Activated CD8-positive, alpha-beta memory T cell treated with anti-CD3 and anti-CD28 coated beads for 1 hour (primary cell): Measurements from ENCODE around the gene CREB3.

Experiments
- DNase-seq, 2 donors: peaks; one replicate each; pipeline ENCODE4 v3.0.0-alpha.2; 2020; ENCODE audit warnings: low read depth in 1 of 2; ENCODE audit errors: extremely low read depth in 1 of 2

The CREB3 gene

DNA sequence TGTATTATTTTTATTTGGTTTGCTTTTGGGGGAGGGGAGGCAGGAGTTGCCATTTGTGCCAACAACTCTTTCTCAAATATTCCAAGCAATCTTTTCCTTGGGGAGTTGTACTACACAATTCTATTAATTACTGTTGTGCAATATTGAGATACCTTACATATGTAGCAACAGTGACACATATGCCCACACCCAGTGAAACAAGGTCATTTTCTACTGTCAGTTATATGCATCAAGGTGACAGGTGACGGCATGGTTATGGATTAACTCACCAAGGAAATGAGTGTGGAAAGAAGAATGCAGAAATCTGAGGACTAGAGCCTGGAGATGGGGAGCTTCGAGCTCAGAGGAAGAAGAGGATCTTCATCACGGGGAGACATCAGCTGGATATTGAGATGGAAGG lies 39.5 kb downstream of the CREB3 start:
- DNase-seq = no peak

DNA sequence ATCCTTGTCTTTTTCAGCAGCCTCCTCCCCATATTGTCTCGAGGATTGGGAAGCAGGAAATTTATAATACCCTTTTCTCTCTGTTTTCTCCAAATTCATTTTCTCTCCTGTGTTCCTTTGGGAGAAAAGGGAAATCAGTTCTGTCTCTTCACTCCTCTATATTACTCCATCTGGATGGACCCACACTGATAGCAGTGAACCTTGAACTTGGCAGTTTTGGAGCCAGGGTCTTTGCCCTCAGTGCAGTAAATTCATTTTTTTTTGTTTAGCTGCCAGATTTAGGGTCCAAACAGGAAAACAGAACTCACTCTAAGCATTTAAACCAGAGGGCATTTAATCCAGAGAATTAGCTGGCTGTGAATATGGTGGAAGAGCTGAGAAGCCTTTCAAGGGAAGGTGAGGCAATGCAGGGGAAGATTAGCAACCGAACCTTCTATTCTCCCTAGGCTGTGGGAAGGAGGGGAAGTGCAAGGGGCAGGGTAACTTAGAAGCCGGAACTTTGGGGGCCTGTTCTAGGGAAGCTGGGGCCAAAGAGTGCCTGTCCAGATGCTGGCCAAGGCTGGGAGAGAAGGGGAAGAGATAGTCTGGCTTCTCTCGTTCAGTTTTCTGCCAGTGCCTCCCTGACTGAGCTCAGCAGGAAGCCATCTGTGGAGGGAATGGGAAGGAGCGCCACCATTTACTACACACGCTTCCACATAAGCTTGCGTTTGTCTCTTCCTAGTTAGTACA lies 42.6 kb downstream of the CREB3 start:
- no peak for DNase-seq

GRCh38 chr9:35776018-35776417 lies 43.6 kb downstream of the CREB3 start:
- no peak for DNase-seq

DNA sequence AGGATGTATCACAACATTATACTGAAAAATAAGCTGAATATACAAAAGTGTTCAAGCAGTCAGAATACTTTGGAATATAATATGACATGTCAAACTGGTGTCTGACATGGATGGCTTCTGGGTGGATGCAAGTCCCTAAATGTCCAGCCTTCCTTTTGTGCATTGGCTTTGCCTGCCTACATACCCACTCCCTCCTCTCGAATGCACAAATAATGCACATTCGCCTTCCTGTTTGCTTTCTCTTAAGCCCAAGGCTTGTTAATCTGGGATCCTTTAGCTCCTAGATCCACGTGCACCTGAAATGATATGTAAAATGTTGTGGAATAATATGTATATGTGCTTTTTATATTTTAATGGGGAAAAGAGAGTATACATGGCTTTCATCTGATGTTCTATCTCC lies 46.0 kb downstream of the CREB3 start:
- no peak for DNase-seq

- no peak for DNase-seq
Observed at GRCh38 chr9:35781066-35781465, 48.6 kb downstream of the CREB3 start.

GRCh38 chr9:35783418-35783817 lies 51.0 kb downstream of the CREB3 start:
- DNase-seq = no peak
